ENCODE results near the gene HLA-DOB.

- TF ChIP-seq ZFP3 (CRISPR knock-in tag; IDR thresholded peaks at IDR 0.05): no peak
- no peak for TF ChIP-seq RARB (CRISPR knock-in tag; IDR thresholded peaks at IDR 0.05)
- no peak for TF ChIP-seq PATZ1 (CRISPR knock-in tag; IDR thresholded peaks at IDR 0.05; ENCODE audit: borderline replicate concordance)
- TF ChIP-seq PPARA (CRISPR knock-in tag; IDR thresholded peaks at IDR 0.05; ENCODE audit: borderline replicate concordance): no peak
- TF ChIP-seq ARNTL (CRISPR knock-in tag; IDR thresholded peaks at IDR 0.05; ENCODE audit: borderline replicate concordance, low read depth): no peak
- TF ChIP-seq ZNF565 (CRISPR knock-in tag; conservative IDR thresholded peaks at IDR 0.05; ENCODE audit: low read depth): no peak
- TF ChIP-seq TSHZ2 (CRISPR knock-in tag; IDR thresholded peaks at IDR 0.05): no peak
These were observed 45.9 kb upstream of the HLA-DOB start for GRCh38 chr6:32862725-32863124.
